Measurements from ENCODE around the gene SLC8B1.

DNA sequence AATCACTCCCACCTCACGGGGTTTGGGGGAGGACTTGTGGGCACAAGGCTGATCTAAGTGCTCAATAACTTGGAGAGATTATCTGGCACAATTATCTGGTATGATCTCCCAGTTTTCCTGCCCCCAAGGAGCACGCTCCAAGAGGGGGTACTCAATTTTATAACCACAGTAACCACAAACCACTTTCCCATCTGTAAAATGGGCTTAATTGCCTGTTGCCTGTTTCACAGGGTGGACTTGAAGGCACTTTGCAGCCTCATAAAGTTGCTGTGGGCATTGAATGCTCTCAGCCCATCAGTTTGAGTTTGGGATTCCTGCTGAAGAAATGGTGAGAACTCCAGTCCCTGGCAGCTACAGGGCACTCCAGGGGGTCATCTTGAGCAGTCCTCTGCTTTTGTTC is 4.4 kb downstream of the SLC8B1 start:
- no peak for TF ChIP-seq CTCF (IDR thresholded peaks at IDR 0.05)
- no peak for TF ChIP-seq POLR2A (IDR thresholded peaks at IDR 0.05)
- TF ChIP-seq EP300 (IDR thresholded peaks at IDR 0.05) = no peak
